HEK293 (cell line): ENCODE results near the gene MYO3A.

ENCODE experiments used
- CTCF ChIA-PET: fragments of 350-600 bp; formaldehyde crosslinking; extraction: SDS; loops from one replicate; lab custom pipeline; 2021; ENCODE audit warnings: antibody characterized with exemption; lab: Yijun Ruan, JAX
- POLR2A ChIA-PET: fragments of 300-600 bp; formaldehyde crosslinking; extraction: SDS; loops from one replicate; lab custom pipeline; 2020; ENCODE audit warnings: antibody characterized with exemption, inconsistent platforms; lab: Yijun Ruan, JAX
- H3K27ac ChIP-seq: fragments of 200-500 bp; sonication (Bioruptor generic); 2 replicates; pipeline ENCODE4 v1.5.1; 2014; ENCODE audit warnings: low read depth, low read length, control low read depth, inconsistent platforms; ENCODE audit errors: extremely low read depth
- H3K36me3 ChIP-seq, 2 experiments: fragments of 200-500 bp in 1 of 2; sonication (Bioruptor generic) in 1 of 2; 1 replicate in 1 of 2; 2 replicates in 1 of 2; pipeline ENCODE4 v1.5.1; 2014 to 2017; ENCODE audit warnings: inconsistent platforms in 2 of 2, low read length in 2 of 2; ENCODE audit not compliant: control insufficient read depth in 2 of 2, insufficient read depth in 1 of 2
- H3K4me1 ChIP-seq: fragments of 200-500 bp; sonication (Bioruptor generic); 2 replicates; pipeline ENCODE4 v1.5.1; 2014; ENCODE audit warnings: mild to moderate bottlenecking, low read length, inconsistent platforms; ENCODE audit not compliant: control insufficient read depth, insufficient read depth
- H3K4me3 ChIP-seq: 2 replicates; pipeline ENCODE4 v1.5.1; 2011; ENCODE audit warnings: low read depth, mild to moderate bottlenecking, control low read depth, low read length, moderate library complexity
- H3K9me3 ChIP-seq: fragments of 200-500 bp; sonication (Bioruptor generic); 2 replicates; pipeline ENCODE4 v1.5.1; 2014; ENCODE audit warnings: low read depth, low read length, inconsistent platforms; ENCODE audit not compliant: control insufficient read depth, insufficient read depth
- FEZF1 ChIP-seq: fragments of 450-650 bp; formaldehyde crosslinking; IDR thresholded peaks from 2 replicates; pipeline ENCODE4 v1.5.1; 2016; ENCODE audit warnings: missing biosample characterization, missing genetic modification characterization
- GLI2 ChIP-seq: fragments of 450-650 bp; formaldehyde crosslinking; IDR thresholded peaks from 2 replicates; pipeline ENCODE4; 2017; ENCODE audit warnings: missing biosample characterization, missing genetic modification characterization, low read depth, borderline replicate concordance
- GLI4 ChIP-seq: fragments of 450-650 bp; formaldehyde crosslinking; IDR thresholded peaks from 2 replicates; pipeline ENCODE4 v1.5.1; 2016; ENCODE audit warnings: missing biosample characterization, missing genetic modification characterization
- HOXC10 ChIP-seq: sonication (generic); formaldehyde crosslinking; IDR thresholded peaks from 2 replicates; pipeline ENCODE4 v1.8.1; 2023; ENCODE audit warnings: mild to moderate bottlenecking, missing genetic modification reagents
- MEIS1 ChIP-seq: sonication (generic); formaldehyde crosslinking; IDR thresholded peaks from 2 replicates; pipeline ENCODE4 v1.8.1; 2022; ENCODE audit warnings: missing genetic modification reagents, mild to moderate bottlenecking, borderline replicate concordance
- MZF1 ChIP-seq: fragments of 450-650 bp; formaldehyde crosslinking; IDR thresholded peaks from 2 replicates; pipeline ENCODE4 v1.5.1; 2017; ENCODE audit warnings: missing biosample characterization, missing genetic modification characterization, borderline replicate concordance
- ZBTB20 ChIP-seq: fragments of 450-650 bp; formaldehyde crosslinking; IDR thresholded peaks from 2 replicates; pipeline ENCODE4 v1.5.1; 2016; ENCODE audit warnings: missing biosample characterization, missing genetic modification characterization
- ZFP3 ChIP-seq: fragments of 450-650 bp; formaldehyde crosslinking; IDR thresholded peaks from 2 replicates; pipeline ENCODE4 v1.5.1; 2016; ENCODE audit warnings: low read depth, missing biosample characterization, missing genetic modification characterization
- ZFP37 ChIP-seq: fragments of 450-650 bp; formaldehyde crosslinking; IDR thresholded peaks from 2 replicates; pipeline ENCODE4 v1.5.1; 2016; ENCODE audit warnings: missing biosample characterization, missing genetic modification characterization
- ZNF155 ChIP-seq: fragments of 450-650 bp; formaldehyde crosslinking; IDR thresholded peaks from 2 replicates; pipeline ENCODE4 v1.5.1; 2016; ENCODE audit warnings: missing biosample characterization, missing genetic modification characterization
- ZNF169 ChIP-seq: fragments of 450-650 bp; formaldehyde crosslinking; IDR thresholded peaks from 2 replicates; pipeline ENCODE4 v1.5.1; 2016; ENCODE audit warnings: missing biosample characterization, missing genetic modification characterization
- ZNF174 ChIP-seq: fragments of 450-650 bp; formaldehyde crosslinking; IDR thresholded peaks from 2 replicates; pipeline ENCODE4 v1.5.0; 2017; ENCODE audit warnings: missing biosample characterization, mild to moderate bottlenecking, missing genetic modification characterization
- ZNF292 ChIP-seq: fragments of 450-650 bp; formaldehyde crosslinking; IDR thresholded peaks from 2 replicates; pipeline ENCODE4 v1.5.1; 2016; ENCODE audit warnings: low read depth, missing biosample characterization, missing genetic modification characterization, borderline replicate concordance
- ZNF549 ChIP-seq: fragments of 450-650 bp; IDR thresholded peaks from 2 replicates; pipeline ENCODE4 v1.5.1; 2018; ENCODE audit warnings: missing biosample characterization, missing genetic modification characterization, mild to moderate bottlenecking, inconsistent platforms, moderate library complexity
- ZNF600 ChIP-seq: fragments of 450-650 bp; formaldehyde crosslinking; IDR thresholded peaks from 2 replicates; pipeline ENCODE4 v1.5.1; 2016; ENCODE audit warnings: missing biosample characterization, missing genetic modification characterization
- ZNF626 ChIP-seq: fragments of 450-650 bp; sonication (Bioruptor Pico); formaldehyde crosslinking; IDR thresholded peaks from 2 replicates; pipeline ENCODE4 v1.5.1; 2018; ENCODE audit warnings: missing biosample characterization, missing genetic modification characterization, inconsistent platforms
- ZNF776 ChIP-seq: fragments of 450-650 bp; formaldehyde crosslinking; IDR thresholded peaks from 2 replicates; pipeline ENCODE4 v1.5.0; 2017; ENCODE audit warnings: missing biosample characterization, missing genetic modification characterization, borderline replicate concordance
- ZNF830 ChIP-seq: fragments of 450-650 bp; IDR thresholded peaks from 2 replicates; pipeline ENCODE4 v1.5.0; 2018; ENCODE audit warnings: missing biosample characterization, missing genetic modification characterization, low read depth, mild to moderate bottlenecking, moderate library complexity
- ZSCAN16 ChIP-seq: fragments of 450-650 bp; formaldehyde crosslinking; IDR thresholded peaks from 2 replicates; pipeline ENCODE4 v1.5.1; 2016; ENCODE audit warnings: missing biosample characterization, missing genetic modification characterization
- ZSCAN30 ChIP-seq: fragments of 450-650 bp; IDR thresholded peaks from 2 replicates; pipeline ENCODE4 v1.5.1; 2018; ENCODE audit warnings: missing biosample characterization, mild to moderate bottlenecking, missing genetic modification characterization, moderate library complexity
- TF ChIP-seq, protein P1 (sequence below): fragments of 450-650 bp; formaldehyde crosslinking; IDR thresholded peaks from 2 replicates; pipeline ENCODE4 v1.5.1; 2016; ENCODE audit warnings: missing biosample characterization, missing genetic modification characterization
- TF ChIP-seq, protein P2 (sequence below): fragments of 450-650 bp; formaldehyde crosslinking; conservative IDR thresholded peaks from 2 replicates; pipeline ENCODE4 v1.5.1; 2016; ENCODE audit warnings: low read depth, missing biosample characterization, missing genetic modification characterization
- TF ChIP-seq, protein P3 (sequence below): fragments of 450-650 bp; formaldehyde crosslinking; IDR thresholded peaks from 2 replicates; pipeline ENCODE4 v1.5.1; 2017; ENCODE audit warnings: missing biosample characterization, missing genetic modification characterization
- TF ChIP-seq, protein P4 (sequence below): fragments of 450-650 bp; formaldehyde crosslinking; IDR thresholded peaks from 2 replicates; pipeline ENCODE4 v1.5.1; 2016; ENCODE audit warnings: missing biosample characterization, missing genetic modification characterization

MYO3A gene

DNA sequence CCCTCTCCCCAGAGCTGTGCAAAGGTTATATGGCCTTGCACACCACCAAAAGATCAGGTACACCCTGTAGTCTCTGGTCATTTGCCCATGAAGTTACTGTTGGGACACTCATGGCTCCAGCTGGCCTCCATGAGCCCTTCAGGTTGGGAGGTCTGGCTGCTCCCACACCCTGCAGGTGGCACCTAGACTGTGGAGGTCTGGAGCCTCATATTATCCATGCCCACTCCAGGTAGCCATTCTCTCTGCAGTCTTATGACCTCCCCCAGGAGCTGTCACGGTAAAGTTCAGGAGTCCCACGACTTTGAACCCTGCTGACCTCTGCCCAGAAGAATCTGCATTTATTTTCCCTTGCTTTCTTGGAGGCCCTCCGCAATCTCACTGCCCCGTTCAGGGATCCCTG lies 243.3 kb downstream of the MYO3A start:
- Histone ChIP-seq H3K9me3 (no peaks in the 10 kb centered on the region), H3K36me3 (no peaks in the 10 kb centered on the region), H3K4me1 (no peaks in the 10 kb centered on the region), H3K4me3 (no peak overlapping the region), H3K27ac (no peak overlapping the region)
- no peak for TF ChIP-seq ZNF292 (tag by site-specific recombination)
- TF ChIP-seq GLI2 (tag by site-specific recombination) = no peak
- TF ChIP-seq, protein P1, sequence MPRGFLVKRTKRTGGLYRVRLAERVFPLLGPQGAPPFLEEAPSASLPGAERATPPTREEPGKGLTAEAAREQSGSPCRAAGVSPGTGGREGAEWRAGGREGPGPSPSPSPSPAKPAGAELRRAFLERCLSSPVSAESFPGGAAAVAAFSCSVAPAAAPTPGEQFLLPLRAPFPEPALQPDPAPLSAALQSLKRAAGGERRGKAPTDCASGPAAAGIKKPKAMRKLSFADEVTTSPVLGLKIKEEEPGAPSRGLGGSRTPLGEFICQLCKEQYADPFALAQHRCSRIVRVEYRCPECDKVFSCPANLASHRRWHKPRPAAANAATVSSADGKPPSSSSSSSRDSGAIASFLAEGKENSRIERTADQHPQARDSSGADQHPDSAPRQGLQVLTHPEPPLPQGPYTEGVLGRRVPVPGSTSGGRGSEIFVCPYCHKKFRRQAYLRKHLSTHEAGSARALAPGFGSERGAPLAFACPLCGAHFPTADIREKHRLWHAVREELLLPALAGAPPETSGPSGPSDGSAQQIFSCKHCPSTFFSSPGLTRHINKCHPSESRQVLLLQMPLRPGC (tag by site-specific recombination) = no peak
- TF ChIP-seq ZFP3 (tag by site-specific recombination) = no peak
- TF ChIP-seq GLI4 (tag by site-specific recombination) = no peak
- TF ChIP-seq ZNF830 = no peak
- TF ChIP-seq ZSCAN30 (tag by site-specific recombination) = no peak
- TF ChIP-seq HOXC10 = no peak
- TF ChIP-seq MEIS1 = no peak
- TF ChIP-seq ZNF626 (tag by site-specific recombination) = no peak
- no peak for TF ChIP-seq ZNF776
- TF ChIP-seq ZNF169 (tag by site-specific recombination) = no peak
- TF ChIP-seq, protein P2, sequence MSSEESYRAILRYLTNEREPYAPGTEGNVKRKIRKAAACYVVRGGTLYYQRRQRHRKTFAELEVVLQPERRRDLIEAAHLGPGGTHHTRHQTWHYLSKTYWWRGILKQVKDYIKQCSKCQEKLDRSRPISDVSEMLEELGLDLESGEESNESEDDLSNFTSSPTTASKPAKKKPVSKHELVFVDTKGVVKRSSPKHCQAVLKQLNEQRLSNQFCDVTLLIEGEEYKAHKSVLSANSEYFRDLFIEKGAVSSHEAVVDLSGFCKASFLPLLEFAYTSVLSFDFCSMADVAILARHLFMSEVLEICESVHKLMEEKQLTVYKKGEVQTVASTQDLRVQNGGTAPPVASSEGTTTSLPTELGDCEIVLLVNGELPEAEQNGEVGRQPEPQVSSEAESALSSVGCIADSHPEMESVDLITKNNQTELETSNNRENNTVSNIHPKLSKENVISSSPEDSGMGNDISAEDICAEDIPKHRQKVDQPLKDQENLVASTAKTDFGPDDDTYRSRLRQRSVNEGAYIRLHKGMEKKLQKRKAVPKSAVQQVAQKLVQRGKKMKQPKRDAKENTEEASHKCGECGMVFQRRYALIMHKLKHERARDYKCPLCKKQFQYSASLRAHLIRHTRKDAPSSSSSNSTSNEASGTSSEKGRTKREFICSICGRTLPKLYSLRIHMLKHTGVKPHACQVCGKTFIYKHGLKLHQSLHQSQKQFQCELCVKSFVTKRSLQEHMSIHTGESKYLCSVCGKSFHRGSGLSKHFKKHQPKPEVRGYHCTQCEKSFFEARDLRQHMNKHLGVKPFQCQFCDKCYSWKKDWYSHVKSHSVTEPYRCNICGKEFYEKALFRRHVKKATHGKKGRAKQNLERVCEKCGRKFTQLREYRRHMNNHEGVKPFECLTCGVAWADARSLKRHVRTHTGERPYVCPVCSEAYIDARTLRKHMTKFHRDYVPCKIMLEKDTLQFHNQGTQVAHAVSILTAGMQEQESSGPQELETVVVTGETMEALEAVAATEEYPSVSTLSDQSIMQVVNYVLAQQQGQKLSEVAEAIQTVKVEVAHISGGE (tag by site-specific recombination) = no peak
- TF ChIP-seq MZF1 (tag by site-specific recombination) = no peak
- TF ChIP-seq ZBTB20 (tag by site-specific recombination) = no peak
- TF ChIP-seq ZFP37 = no peak
- ChIA-PET CTCF (no interaction called here), POLR2A (no interaction called here)

DNA sequence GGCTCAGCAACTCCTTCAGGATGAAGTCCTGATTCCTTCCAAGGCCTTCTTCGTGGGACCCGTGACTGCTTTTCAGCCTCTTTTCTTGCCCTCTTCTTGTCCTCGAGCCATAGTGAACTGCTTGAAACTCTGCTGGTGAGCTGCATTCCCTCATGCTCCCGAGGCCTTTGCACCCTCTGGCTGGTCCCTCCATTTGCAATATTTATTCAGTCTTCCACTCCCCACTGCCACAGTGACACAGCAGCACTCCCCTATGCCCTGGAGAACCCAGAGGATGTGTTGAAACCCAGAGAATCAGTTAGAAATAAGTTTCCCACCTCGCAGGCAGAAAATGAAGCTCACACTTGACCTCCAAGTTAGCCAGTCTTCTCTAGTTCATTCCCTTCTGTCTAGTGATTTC lies 260.2 kb downstream of the MYO3A start:
- no peak overlapping the region for H3K4me3 ChIP-seq
- no peak overlapping the region for H3K27ac ChIP-seq
- no peaks in the 10 kb centered on the region for H3K36me3 ChIP-seq
- ChIA-PET CTCF (no interaction called here), POLR2A (no interaction called here)
- no peaks in the 10 kb centered on the region for H3K9me3 ChIP-seq
- H3K4me1 ChIP-seq = no peaks in the 10 kb centered on the region
- TF ChIP-seq, protein P3, sequence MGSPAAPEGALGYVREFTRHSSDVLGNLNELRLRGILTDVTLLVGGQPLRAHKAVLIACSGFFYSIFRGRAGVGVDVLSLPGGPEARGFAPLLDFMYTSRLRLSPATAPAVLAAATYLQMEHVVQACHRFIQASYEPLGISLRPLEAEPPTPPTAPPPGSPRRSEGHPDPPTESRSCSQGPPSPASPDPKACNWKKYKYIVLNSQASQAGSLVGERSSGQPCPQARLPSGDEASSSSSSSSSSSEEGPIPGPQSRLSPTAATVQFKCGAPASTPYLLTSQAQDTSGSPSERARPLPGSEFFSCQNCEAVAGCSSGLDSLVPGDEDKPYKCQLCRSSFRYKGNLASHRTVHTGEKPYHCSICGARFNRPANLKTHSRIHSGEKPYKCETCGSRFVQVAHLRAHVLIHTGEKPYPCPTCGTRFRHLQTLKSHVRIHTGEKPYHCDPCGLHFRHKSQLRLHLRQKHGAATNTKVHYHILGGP (tag by site-specific recombination) = no peak
- TF ChIP-seq ZNF155 (no peak), ZNF174 (no peak), FEZF1 (tag by site-specific recombination) (no peak), ZNF549 (tag by site-specific recombination) (no peak), ZSCAN16 (tag by site-specific recombination) (no peak), ZNF600 (no peak)
- TF ChIP-seq, protein P4, sequence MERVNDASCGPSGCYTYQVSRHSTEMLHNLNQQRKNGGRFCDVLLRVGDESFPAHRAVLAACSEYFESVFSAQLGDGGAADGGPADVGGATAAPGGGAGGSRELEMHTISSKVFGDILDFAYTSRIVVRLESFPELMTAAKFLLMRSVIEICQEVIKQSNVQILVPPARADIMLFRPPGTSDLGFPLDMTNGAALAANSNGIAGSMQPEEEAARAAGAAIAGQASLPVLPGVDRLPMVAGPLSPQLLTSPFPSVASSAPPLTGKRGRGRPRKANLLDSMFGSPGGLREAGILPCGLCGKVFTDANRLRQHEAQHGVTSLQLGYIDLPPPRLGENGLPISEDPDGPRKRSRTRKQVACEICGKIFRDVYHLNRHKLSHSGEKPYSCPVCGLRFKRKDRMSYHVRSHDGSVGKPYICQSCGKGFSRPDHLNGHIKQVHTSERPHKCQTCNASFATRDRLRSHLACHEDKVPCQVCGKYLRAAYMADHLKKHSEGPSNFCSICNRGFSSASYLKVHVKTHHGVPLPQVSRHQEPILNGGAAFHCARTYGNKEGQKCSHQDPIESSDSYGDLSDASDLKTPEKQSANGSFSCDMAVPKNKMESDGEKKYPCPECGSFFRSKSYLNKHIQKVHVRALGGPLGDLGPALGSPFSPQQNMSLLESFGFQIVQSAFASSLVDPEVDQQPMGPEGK (tag by site-specific recombination) = no peak
